ENCODE data around the gene SF3B1.
"Not testable (repeated sequence)": the region's sequence is repeated elsewhere in the genome, so short reads cannot be mapped to it uniquely, and the experiment has no call there.

Gene SF3B1

GRCh38 chr2:197379308-197379917 lies 55.4 kb downstream of the SF3B1 start:
- ATAC-seq, result not testable (repeated sequence)

- ATAC-seq, result peak in 1 of 2 donors; percentile 28
Observed at GRCh38 chr2:197378494-197379307, 56.1 kb downstream of the SF3B1 start.

DNA sequence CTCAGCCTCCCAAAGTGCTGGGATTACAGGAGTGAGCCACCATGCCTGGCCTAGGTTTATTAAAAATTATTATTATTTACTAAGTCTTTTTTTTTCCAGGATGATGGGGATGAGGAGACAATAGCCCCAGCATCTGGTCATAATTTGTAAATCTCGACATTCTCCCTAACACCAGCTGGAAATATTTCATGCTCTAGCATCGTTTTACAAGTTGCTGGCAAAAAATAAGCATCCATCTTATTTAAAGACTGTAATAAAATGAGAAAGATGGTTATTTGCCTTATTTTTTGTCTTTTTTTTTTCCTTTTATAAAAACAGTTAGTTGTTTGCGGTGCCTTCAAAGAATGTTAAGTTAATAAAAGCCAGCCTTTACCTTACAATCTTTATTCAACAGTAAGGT lies 56.7 kb downstream of the SF3B1 start:
- no peak for ATAC-seq

- no peak for ATAC-seq
Observed at GRCh38 chr2:197377670-197378069, 57.2 kb downstream of the SF3B1 start.

DNA sequence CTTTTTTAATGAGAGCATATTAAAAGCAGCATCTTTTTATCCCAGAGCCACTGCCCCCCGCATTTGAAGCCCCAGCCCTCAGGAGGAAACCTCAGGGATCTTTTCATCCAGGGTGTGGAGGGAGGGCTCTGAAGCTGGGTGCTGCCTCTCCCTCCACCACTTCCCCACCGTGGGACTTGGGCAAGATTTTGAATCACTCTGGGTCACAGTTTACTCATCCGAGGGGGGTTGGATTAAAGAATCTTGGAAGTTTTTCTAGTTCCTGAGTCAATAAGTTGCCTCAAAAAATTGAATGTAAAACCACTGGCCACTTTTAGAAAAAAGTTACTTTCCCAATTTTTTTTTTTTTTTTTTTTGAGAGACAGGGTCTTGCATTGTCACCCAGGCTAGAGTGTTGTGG lies 62.2 kb downstream of the SF3B1 start:
- ATAC-seq, result no peak

DNA sequence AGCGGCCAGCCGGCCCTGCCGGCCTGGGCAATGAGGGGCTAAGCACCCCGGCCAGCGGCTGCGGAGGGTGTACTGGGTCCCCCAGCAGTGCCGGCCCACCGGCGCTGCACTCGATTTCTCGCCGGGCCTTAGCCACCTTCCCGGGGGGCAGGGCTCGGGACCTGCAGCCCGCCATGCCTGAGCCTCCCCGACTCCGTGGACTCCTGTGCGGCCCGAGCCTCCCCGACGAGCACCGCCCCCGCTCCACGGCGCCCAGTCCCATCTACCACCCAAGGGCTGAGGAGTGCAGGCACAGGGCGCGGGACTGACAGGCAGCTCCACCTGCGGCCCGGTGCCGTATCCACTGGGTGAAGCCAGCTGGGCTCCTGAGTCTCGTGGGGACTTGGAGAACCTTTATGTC lies 64.2 kb downstream of the SF3B1 start:
- not testable (repeated sequence) for ATAC-seq

DNA sequence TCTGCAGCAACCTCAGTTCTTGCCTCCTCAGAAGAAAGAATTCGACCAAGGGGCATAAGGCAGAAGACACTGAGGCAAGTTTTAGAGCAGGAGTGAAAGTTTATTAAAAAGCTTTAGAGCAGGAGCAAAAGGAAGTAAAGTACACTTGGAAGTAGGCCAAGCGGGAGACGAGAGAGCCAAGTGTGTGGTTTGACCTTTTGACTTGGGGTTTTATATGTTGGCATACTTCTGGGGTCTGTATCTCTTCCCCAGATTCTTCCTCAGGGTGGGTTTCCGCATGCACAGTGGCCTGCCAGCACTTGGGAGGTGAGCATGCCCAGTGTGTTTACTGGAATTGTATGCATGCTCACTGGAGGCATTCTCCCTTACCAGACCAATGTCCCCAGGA lies 64.9 kb downstream of the SF3B1 start:
- ATAC-seq, result no peak

DNA sequence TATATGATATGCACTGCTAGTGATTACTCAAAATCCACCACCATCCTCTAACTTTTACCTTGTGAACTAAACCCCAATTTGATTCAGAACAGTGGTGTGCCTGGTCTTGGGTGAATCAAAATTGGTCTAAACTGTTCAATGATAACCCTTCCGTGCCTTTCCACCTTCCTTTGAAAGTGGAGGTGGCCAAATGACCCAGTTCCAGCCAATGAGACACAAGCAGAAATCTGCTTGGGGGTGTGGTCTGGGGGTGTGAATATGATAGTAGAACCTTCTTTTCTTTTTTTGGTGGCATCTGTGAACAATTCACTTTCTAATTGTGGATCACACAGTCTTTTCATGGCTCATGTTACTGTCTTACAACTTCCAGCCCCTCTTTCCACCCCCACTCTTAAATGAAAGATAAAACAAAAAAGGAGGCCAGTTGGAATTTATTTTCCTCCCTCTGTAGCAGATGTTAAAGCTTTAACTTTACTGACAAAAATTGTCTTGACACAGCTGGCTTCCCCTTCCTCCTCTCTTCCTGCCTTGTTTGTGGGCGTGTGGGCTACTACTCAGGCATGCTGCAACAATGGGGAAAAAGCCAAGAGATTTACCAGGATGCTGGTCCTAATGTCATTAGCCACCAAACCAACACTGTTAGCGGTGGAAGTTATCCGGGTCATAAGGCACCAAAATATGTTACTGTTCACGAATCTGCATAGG lies 65.4 kb downstream of the SF3B1 start:
- no peak for ATAC-seq

DNA sequence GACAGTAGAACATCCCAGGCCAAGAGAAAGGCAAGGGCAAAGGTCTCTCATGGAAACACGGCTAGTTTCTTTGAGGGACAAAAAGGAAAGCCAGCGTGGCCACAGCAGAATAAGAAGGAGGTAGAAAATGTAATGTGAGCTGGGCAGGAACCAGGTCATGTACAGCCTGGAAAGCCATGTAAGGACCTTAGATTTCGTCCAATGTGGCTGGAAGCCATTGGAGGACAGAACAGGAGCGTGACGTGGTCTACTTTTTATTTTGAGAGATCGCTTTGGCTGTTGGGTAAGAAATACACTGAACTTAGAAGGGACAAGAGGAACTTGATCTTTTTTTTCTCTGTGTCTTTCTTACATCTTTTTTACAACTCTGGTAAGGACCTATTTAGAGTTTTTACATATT lies 66.4 kb downstream of the SF3B1 start:
- ATAC-seq, result no peak

DNA sequence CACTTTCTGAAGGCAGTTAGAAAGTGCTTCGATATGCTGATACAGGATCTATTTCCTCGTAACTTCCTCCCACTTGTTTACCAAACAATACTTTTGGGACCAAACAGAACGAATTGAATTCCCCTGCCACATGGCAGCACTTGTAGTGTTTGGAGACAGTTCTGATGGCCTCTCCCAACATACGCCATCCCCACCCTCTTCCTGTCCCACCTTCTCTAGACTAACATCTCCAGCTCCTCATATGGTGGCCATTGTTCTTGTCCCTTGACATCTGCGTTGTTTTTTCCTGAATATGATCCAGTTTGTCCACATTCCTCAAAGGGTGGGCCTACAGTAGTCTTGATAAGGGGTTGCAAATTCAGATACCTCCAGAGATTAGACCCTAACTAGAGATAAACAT lies 70.8 kb downstream of the SF3B1 start:
- ATAC-seq, result no peak

GRCh38 chr2:197360744-197361156 lies 74.1 kb downstream of the SF3B1 start:
- peak; percentile 92 for ATAC-seq

GRCh38 chr2:197359859-197360258 lies 75.0 kb downstream of the SF3B1 start:
- no peak for ATAC-seq

- ATAC-seq, result peak in 1 of 2 donors; percentile 22
Observed at GRCh38 chr2:197358931-197359330, 75.9 kb downstream of the SF3B1 start.

GRCh38 chr2:197357986-197358385 lies 76.8 kb downstream of the SF3B1 start:
- no peak for ATAC-seq

DNA sequence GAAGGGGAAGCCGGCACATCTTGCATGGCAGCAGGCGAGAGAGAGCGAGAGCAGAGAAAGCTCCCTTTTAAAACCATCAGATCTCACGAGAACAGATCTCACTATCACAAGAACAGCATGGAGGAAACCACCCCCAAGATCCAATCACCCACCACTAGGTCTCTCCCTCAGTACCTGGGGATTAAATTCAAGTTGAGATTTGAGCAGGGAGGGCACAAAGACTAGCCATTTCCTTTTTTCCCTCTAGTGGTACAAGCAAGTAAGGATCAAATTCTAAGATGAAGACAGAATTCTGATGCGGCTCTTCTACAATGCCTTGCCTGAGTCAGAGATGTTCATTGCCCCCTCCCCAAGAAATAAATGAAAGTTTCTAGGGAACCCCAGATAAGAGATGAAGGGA lies 78.7 kb downstream of the SF3B1 start:
- ATAC-seq, result no peak

DNA sequence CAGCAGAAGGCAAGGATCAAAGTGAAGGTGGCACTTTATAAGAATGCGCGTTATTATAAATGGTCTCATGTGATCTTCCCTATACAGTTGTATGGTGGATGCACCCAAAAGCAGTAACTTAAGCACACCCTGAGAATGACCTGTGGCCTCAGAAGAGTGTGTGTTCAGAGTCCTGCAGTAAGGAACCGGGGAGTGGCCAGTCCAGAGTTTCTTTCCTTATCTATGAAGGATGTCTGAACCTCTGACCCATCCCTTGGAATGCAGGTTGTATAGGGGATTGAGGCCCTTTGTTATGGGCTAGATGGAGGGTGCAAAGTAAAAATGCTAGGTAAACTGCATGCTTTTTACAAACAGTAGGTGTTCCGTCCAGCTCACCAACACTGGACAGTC lies 80.7 kb downstream of the SF3B1 start:
- ATAC-seq, result no peak

DNA sequence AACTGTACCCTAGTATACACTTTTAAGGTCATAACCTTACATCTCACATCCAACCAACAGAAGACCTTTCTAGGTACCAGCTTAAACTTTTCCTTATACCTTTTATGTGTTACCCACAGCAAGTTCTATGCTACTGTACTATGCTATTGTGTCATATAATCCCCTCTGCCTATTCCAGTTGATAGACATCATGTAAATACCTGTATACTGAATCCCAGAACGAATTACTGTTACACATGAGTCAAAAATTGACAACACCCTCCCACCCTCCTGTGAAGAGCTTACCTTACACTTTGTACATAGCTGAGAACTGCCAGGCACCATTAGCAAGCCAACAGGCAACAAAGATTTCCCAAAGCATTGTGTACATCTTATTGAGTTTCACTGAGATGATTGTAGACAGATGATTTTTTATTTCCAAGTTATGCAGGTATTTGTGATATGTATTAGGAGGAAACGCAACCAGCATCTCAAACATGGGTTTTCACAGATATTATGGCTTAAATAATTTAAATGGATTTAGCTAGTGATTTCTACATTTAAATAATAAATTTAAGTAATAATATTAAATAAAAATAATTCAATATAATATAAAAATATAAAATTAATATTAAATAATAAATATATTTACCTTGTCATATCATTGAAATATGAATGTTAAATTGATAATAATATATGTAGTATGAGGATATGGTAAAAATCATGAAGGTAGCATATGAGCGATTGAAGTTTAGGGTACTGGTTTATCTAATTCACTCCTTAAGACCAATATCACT lies 81.2 kb downstream of the SF3B1 start:
- ATAC-seq, result no peak

DNA sequence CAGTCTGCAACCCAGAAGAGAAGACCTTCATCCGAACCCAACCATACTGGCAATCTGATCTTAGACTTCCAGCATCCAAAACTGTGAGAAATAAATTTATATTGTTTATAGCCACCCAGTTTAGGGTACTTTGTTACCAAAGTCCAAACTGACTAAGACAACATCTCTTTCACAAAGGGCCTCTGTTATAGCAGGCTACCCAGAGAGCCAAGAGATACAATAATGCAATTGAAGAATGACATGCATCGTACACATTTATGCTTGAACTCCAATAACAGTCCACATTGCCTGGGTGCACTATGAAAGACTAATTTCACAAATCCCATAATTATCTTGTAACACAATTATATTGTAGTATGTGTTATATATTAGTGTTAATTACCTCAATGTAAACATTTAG lies 85.1 kb downstream of the SF3B1 start:
- ATAC-seq, result no peak

DNA sequence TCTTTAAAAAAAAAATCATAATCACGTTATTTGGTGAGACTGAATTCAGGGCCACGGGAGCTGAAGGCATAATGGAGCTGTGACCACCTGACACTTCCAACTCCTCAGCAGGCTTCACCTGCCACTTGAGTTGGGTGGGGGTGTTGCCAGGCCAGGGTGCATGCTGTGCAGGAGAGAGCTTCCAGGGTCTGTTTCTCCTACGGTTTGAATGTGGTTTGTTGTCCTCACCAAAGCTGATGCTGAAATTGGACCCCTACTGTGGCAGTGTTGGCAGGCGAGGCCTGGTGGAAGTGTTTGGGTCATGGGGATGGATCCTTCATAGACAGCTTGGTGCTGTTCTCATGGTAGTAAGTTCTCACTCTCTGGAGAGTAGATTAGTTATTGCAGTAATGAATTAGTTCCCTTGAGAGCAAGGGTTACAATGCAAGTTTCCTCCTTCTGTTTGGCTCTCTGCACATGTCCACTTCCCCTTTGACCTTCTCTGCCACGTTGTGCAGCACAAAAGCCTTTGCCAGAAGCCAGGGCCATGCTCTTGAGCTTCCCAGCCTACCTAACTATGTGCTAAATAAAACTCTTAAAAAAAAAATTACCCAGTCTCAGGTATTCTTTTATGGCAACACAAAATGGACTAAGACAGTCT lies 86.0 kb downstream of the SF3B1 start:
- ATAC-seq, result no peak

DNA sequence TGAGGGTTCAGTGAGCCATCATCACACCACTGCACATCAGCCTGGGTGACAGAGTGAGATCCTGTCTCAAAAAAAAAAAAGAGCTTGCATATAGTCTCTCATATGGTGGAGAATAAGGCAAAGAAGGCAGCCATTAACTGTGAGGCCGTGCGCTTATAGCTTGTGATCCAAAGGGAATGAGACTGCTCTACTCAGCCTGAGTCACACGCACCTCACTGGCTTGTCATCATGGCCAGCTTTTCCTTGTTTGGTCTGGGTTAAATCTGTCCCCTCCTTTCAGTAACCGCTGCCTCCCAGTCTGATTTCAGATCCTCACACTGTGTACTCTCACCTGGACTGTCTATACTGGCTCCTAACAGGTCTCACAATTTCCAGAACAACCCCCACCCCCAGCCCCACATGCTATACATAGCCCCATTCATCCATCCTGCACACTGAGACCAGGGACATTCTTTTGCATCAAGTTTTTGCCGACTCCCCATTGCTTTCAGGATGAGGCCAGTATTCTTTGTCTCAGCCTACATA lies 88.9 kb downstream of the SF3B1 start:
- no peak for ATAC-seq

- ATAC-seq, result not testable (repeated sequence)
Observed at GRCh38 chr2:197343968-197344367, 90.9 kb downstream of the SF3B1 start.

- no peak for ATAC-seq
Observed at GRCh38 chr2:197340591-197340990, 94.2 kb downstream of the SF3B1 start.

Data from activated CD4-positive, CD25-positive, alpha-beta regulatory T cell treated with anti-CD3 and anti-CD28 coated beads, Interleukin-2, amount 50 U/mL, for 24 hours (primary cell).